Omental fat pad (tissue), 4 donors: Measurements from ENCODE around the gene EIF3I. TPM values are rescaled to one million over a fixed set of nuclear protein-coding genes. Genes with fewer than 3 reads are reported as not detected.

ENCODE experiments used
- ATAC-seq: fragments of 150-250 bp; one replicate; pipeline ENCODE4 v1.9.1; 2016; ENCODE audit warnings: mild to moderate bottlenecking, moderate library complexity; ENCODE audit not compliant: low FRiP score
- DNase-seq: peaks from one replicate; pipeline ENCODE4 v3.0.0-alpha.2; 2019; ENCODE audit warnings: low spot score
- CTCF ChIP-seq, 3 donors: fragments of 450-650 bp; IDR thresholded peaks; one replicate each; pipeline ENCODE4 v1.5.1; 2016 to 2017; ENCODE audit warnings: antibody characterized with exemption in 3 of 3, mild to moderate bottlenecking in 3 of 3, moderate library complexity in 2 of 3
- total RNA-seq, 4 donors: library from RNA; depleted of rRNA; stranded (reverse); fragments of >200 nt; gene quantifications; one replicate each; pipeline ENCODE4 v1.1.0, GENCODE V29; 2016

The EIF3I gene
- total RNA-seq, 4 donors from 2014 or later: 159 to 210 (median 191) TPM

GRCh38 chr1:32187850-32188249, 34.4 kb upstream of the EIF3I start:
- ATAC-seq (no peak), DNase-seq (peak; percentile 7)
- TF ChIP-seq CTCF (IDR thresholded peaks at IDR 0.05): no peak

GRCh38 chr1:32192220-32192948, 29.8 kb upstream of the EIF3I start:
- DNase-seq: no peak
- no peak for ATAC-seq
- no peak for TF ChIP-seq CTCF (IDR thresholded peaks at IDR 0.05)

GRCh38 chr1:32194984-32195383, 27.2 kb upstream of the EIF3I start:
- no peak for DNase-seq

GRCh38 chr1:32195531-32195930, 26.7 kb upstream of the EIF3I start:
- DNase-seq: no peak
- no peak for ATAC-seq
- no peak for TF ChIP-seq CTCF (IDR thresholded peaks at IDR 0.05)

More at GRCh38 chr1:32194984-32195383, 27.2 kb upstream of the EIF3I start:
- no peak for ATAC-seq
- no peak for TF ChIP-seq CTCF (IDR thresholded peaks at IDR 0.05)

- no peak for TF ChIP-seq CTCF (IDR thresholded peaks at IDR 0.05)
- DNase-seq (no peak), ATAC-seq (no peak)
Measured at GRCh38 chr1:32195972-32196823, 26.0 kb upstream of the EIF3I start.

GRCh38 chr1:32197074-32197473, 25.1 kb upstream of the EIF3I start:
- no peak for TF ChIP-seq CTCF (IDR thresholded peaks at IDR 0.05)
- ATAC-seq (no peak), DNase-seq (no peak)
